Fibroblast of skin of right quadriceps (primary cell): ENCODE measurements around the gene SNRPA.

Experiments used
- DNase-seq: peaks from one replicate; pipeline ENCODE4 v3.0.0-alpha.2; 2013

Gene SNRPA

DNA sequence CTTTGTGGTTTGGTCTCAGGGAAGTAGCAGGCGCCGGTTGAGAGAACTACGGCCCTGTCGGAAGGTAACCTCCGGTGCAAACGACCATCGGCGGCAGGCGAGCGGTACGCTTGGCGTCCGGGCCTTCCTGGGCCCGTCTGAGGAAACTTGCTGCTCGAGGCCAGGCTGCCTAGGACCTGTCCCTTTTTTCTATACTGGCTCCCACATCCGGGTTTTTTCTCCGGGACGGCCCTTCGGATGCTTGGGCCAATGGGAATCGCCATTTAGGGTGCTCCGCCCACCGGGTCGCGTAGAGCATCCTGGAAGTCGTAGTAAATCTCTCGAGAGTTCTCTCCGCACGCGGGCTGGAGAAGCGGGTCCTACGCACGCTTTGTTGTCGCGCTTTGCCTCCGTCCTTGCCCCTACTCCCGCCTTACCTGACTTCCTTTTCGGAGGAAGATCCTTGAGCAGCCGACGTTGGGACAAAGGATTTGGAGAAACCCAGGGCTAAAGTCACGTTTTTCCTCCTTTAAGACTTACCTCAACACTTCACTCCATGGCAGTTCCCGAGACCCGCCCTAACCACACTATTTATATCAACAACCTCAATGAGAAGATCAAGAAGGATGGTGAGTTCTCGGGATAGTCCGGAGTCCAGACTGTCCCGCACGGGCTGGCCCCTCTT is at the start of gene SNRPA:
Gene SNRPA, plus strand, starts transcription at position 330 of the 664 bp plus-strand sequence. Its CDS starts 206 bp downstream, at position 536.
- peak; percentile 98 for DNase-seq

GRCh38 chr19:40701758-40702157 is 49.2 kb upstream of the SNRPA start:
- no peak for DNase-seq

GRCh38 chr19:40702337-40703012 is 48.5 kb upstream of the SNRPA start:
- DNase-seq = peak; percentile 20

GRCh38 chr19:40703029-40703755 is 47.8 kb upstream of the SNRPA start:
- DNase-seq = no peak

DNA sequence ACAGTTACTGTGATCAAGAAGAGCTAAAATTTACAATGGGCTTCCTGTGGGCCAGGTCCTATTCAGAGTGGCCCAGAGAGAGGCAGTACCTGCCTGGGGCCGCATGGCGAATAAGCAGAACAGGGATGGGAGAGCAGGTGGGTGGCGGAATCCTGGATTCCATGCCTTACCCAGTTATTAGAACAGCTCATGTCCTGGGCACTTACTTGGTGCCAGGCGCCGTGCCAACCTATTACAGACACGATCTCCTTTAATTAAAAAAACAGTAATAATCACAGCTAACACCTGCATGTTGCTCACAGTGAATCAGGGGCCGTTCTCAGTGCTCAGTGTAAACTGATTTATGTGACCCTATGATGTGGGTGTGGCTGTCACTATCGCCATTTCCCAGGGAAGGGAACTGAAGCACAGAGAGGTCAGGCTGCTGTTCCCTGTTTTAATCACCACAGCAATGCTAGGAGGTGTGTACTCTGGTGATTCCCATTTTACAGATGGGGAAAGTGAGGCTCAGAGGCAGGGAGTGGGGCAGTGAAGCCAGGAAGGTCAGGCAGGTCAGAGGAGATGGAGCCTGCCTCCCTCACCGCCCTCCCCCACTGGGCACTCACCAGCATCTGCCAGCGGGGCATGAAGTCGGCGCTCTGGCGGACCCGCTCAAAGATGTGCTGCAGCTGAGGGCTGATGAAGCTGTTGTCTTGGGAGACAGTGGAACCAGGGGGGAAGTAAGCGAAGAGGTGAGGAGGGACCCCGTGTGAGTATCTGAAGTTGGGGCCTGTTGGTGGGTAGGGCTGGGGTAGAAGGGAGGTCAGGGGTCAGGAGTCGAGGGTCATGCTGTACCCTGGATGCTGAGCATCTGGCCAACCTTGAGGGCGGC is 46.3 kb upstream of the SNRPA start:
- DNase-seq = no peak

GRCh38 chr19:40705362-40705651 is 45.7 kb upstream of the SNRPA start:
- DNase-seq = no peak

DNA sequence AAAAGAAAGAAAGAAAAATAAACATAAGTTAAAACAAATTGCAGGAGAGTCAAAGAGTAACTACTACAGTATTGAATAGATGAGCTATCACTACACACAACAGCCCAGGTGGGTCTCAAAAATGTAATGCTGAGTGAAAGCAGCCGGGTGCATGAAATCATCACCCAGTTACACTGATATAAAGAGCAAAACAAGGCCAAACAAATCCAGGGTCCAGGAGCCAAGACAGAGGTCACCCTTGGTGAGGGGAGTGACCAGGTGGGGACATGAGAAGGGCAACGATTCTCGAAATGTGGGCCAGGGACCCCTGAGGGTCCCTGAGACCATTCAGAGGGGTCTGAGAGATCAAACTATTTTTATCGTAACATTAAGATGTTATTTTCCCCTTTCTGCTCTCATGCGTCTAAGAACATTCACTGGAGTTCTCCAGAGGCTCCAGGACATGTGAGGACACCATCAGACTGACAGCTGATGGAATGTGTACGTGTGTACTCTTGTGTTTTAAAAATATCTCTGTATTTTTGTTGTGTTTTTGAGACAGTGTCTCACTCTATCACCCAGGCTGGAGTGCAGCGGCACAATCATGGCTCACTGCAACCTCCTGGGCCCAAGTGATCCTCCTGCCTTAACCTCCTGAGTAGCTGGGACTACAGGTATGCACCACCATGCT is 44.9 kb upstream of the SNRPA start:
- DNase-seq = no peak

- no peak for DNase-seq
These were observed 43.4 kb upstream of the SNRPA start for GRCh38 chr19:40707615-40708014.

- no peak for DNase-seq
These were observed 41.2 kb upstream of the SNRPA start for GRCh38 chr19:40709817-40710216.

GRCh38 chr19:40713939-40714338 is 37.1 kb upstream of the SNRPA start:
- DNase-seq = no peak

- DNase-seq = peak; percentile 93
These were observed 36.3 kb upstream of the SNRPA start for GRCh38 chr19:40714441-40715299.

GRCh38 chr19:40716031-40716481 is 34.9 kb upstream of the SNRPA start:
- no peak for DNase-seq

DNA sequence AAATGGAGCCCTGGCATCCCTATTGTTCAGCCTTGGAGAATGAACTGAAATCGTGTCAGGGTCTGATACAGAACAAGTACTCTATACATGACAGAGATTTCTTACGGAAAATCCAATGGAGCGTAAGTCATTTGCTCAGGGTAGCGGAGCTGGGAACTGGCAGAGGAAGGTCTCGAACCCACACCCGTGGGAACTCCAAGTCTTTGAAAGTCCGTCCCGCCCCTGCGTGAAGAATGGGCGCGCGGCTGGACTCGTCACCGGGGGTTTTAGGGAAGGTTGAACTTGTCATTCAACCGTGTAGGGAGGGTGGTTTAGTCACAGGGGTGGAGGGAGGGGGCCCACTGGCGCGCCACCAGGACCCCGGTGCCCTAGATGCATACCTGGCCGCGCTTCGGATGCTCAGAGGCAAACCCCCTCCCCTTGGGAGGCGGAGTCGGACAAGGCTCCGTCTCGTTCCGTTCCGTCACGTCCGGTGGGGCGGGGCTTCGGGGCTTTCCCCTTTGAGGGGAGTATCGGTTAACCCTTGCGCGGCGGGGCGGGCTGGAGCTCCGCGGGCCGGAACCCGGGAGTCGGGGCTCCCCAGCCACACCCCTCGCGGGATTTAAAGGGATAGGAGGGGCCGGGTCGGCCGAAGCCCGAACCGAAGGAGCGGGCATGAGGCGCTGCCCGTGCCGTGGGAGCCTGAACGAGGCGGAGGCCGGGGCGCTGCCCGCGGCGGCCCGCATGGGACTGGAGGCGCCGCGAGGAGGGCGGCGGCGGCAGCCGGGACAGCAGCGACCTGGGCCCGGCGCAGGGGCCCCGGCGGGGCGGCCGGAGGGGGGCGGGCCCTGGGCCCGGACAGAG is 34.3 kb upstream of the SNRPA start, which contains the start of the genes COQ8B and ITPKC:
Gene COQ8B, minus strand, starts transcription at position 405 of the 843 bp plus-strand sequence. CDS start 2,254 bp downstream, outside the sequence.
Gene ITPKC, plus strand, starts transcription at position 631 of the 843 bp plus-strand sequence. Its CDS starts 24 bp downstream, at position 655.
- DNase-seq = peak; percentile 98

DNA sequence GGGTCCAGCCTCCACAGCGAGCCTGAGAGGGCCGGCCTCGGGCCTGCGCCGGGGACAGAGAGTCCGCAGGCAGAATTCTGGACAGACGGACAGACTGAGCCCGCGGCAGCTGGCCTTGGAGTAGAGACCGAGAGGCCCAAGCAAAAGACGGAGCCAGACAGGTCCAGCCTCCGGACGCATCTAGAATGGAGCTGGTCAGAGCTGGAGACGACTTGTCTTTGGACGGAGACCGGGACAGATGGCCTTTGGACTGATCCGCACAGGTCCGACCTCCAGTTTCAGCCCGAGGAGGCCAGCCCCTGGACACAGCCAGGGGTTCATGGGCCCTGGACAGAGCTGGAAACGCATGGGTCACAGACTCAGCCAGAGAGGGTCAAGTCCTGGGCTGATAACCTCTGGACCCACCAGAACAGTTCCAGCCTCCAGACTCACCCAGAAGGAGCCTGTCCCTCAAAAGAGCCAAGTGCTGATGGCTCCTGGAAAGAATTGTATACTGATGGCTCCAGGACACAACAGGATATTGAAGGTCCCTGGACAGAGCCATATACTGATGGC is 33.6 kb upstream of the SNRPA start:
- DNase-seq = no peak

DNA sequence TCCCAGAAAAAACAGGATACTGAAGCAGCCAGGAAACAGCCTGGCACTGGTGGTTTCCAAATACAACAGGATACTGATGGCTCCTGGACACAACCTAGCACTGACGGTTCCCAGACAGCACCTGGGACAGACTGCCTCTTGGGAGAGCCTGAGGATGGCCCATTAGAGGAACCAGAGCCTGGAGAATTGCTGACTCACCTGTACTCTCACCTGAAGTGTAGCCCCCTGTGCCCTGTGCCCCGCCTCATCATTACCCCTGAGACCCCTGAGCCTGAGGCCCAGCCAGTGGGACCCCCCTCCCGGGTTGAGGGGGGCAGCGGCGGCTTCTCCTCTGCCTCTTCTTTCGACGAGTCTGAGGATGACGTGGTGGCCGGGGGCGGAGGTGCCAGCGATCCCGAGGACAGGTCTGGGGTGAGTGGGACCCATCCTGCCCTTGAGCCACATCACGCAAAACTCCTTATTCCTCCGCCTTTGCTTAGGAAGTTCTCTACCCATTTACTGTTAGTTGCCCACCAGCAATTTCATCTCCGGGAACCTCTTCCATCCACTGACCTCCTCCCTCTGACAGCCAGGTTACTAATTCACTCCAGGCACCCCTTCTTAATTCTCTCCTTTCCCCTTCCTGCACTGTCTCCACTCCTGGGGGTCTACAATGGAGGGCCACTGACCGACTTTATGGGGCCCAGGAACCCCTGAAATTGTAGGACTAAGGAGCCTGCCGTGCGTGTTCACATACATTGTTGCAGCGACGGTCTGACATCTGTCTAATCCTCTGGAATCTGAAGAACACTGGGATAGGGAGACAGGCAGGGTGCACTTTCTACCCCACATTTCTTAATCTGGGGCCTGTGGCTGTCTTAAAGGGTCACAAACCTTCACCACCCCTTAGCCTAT is 32.9 kb upstream of the SNRPA start:
- no peak for DNase-seq

DNA sequence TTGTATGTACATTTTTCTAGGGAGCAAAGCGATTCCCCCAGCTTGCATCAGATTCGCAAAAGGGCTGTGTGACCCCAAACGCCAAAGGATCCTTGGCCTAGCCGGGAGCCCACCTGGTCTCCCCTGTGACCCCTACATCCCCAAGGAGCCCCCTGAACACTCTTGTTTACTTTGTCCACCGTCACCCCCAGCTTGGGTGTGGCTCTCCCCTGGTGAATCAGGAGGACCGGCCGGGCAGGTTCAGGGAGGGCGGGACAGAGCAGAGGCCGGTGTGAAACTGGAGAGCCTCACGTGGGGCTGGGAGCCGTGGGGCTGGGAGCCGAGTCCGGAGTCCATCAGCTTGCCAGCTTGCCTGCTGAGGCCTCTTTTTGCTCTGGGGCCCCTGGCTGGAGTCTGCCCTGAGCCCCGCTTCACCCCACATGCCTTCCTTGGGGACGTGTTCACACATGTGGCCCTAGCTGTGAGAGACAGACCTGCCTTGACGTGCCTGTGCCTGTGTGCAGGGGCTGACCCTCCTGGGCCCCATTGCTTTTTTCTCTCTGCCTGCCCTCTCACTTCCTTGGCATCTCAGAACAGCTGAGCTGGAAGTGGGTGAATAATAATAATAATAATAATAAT is 32.1 kb upstream of the SNRPA start:
- DNase-seq = no peak

DNA sequence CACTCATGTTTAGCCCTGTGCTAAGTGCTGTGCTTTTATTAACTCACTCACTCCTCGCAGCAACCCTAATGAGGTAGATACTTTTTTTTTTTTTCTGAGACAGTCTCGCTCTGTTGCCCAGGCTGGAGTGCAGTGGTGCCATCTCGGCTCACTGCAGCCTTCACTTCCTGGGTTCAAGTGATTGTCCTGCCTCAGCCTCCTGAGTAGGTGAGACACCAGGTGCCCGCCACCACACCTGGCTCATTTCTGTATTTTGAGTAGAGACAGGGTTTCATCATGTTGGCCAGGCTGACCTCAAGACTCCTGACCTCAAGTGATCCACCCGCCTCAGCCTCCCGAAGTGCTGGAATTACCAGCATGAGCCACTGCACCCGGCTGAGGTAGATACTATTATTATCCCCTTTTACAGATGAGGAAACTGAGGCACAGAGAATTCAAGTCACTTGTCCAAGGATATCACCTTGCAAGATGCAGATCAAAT is 31.5 kb upstream of the SNRPA start:
- DNase-seq = no peak

- DNase-seq = no peak
These were observed 29.9 kb upstream of the SNRPA start for GRCh38 chr19:40721140-40721486.
